HG02973 (cell line): ENCODE results near the gene C1orf87.
"Not testable (repeated sequence)": the region's sequence is repeated elsewhere in the genome, so short reads cannot be mapped to it uniquely, and the experiment has no call there.

ENCODE experiments used
- ATAC-seq: cut with Tn5 transposase; IDR thresholded peaks from one replicate; pipeline ENCODE4 v1.9.1; 2021; ENCODE audit warnings: moderate library complexity; ENCODE audit not compliant: unreplicated experiment

C1orf87 gene

DNA sequence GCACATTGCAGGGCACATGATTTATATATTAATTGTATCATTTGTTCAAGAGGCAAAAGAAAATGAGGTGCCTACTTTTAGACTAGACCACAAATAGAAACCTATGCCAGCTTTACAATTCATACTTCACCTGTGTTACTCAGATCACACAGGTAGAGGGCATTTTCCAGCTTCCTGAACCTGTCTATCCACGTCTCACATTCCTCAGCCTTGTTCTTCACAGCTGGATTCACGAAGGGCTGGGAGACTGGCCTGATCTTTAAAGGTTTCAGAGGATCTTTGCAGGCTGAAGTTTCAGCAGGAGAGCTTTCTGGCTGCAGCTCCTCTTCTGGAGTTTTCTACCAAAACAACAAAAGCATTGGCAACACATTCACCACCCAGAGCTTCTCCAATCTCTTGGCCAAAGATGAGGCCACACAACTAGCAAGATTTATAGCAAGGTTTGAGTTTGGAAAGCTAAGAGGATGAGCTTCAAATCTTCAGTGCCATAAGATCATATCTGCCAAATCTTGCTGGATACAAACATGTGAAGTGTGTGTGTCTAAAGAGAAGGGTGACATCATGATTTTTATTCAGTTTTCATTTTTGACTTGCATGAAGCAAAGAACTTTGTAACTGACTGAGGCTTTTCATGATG is 76.0 kb downstream of the C1orf87 start:
- ATAC-seq = no peak

DNA sequence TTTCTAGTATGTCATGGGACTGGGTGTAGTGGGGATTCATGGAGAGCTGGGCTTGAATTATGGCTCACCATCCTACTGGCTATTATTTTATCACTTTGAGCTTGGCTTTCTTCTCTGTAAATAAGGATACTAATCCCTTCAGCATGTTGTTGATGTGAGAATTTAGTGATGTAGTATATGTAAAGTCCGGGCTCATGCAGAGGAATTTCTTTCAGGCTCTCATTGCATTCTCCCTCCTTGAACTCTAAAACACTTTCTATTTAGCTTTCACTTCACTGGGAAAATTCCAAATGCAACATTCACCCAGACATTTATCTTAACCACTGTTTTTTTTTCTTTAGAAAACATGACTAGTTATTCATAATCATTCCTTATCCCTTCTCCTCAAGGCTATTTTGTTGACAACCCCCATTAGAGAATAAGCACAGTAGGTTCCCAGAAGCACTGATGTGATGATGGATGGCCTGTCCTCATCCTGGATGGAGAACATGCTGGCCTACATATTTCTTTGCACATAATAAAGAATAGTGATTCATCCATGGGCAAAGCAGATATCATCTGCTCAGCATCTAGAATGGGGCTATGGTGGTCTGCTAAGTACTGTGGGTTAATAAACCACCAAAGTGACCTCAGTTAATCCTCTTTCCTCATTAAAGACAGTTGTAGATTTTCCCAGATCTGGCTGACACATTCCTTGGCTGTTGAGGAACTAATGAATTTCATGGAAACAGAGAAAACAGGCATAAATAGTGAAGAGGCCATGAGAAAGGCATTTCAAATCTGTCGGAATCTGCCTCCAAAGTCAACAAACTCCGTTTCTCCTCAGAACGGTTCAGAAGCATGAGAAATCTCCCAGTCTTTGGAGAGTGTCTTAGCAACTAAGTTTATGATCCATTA is 79.0 kb downstream of the C1orf87 start:
- ATAC-seq = no peak

GRCh38 chr1:59992040-59992820 is 81.3 kb downstream of the C1orf87 start:
- ATAC-seq = no peak

DNA sequence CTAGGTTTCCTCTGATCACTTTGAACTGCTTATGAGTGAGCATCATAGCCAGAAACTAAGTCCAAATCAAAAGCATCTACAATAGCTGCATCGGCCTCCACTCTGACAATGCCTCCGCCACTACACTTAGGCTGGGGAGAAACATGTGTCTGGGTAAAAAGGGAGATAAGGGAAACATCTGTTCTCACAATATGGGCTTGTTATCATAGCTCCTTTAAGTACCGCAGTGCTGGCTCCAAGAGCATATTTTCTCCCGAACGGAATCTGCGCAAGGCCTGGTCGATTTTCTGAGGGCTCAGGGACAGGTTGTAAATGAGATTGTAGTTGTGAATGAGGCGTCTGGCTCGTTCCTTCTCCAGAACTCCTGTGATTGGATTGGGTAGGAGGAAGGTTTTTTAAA is 83.1 kb downstream of the C1orf87 start:
- ATAC-seq = no peak

DNA sequence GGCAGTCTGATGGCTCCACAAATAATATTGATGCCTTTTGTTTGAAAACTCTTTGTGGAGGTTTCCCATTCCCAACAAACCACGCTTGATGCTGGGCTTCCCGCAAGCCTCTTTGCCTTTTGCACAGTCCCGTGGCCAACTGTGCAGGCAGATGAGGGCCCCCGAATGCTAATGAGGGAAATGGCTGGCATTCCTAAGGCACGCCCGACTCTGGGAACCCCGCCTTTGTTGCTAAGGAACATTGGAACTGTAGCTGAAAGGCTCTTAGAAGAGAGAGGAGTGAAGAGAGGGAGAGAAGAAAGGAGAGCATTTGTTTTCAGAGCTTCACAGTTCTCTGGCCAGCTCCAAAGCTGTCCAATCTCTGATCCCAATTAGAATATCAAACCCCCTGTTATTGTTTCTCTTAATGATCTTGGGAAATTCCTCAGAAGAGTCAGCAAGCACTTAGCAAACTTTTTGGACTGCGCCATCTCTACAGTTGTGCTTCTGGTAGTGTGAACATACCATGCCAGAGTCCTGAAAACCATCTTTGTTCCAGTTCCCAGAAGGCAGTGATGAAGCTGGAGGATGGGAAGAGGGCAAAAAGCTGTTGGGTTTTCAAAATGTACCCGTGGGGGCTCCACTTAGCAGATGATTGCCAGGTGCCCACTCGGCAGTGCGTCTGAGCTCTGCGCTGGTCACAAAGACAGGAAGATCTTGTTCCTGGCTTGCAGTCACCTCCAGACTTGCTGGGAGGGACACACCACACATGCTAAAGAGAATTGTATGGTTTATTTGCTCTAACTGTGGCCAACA is 86.9 kb downstream of the C1orf87 start:
- ATAC-seq = no peak

GRCh38 chr1:59985911-59986515 is 87.6 kb downstream of the C1orf87 start:
- no peak for ATAC-seq

DNA sequence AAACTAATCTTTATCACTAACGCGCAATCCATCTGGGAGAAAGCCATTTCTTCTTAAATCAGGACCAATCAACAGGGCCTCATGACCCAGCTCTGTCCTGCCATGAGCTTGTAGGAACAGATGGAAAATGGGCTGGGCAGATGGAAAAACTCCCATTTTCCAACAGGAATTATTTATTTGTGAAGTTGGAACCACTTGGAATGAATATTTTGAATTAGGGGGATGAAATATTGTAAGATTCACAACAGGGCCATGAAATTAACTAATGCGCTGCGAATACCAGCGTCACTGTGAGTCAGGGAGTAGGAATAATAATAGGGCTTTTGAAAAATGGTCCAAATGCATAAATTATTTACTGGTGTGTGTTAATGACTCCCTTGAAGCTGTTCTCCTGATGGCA is 93.9 kb downstream of the C1orf87 start:
- no peak for ATAC-seq

DNA sequence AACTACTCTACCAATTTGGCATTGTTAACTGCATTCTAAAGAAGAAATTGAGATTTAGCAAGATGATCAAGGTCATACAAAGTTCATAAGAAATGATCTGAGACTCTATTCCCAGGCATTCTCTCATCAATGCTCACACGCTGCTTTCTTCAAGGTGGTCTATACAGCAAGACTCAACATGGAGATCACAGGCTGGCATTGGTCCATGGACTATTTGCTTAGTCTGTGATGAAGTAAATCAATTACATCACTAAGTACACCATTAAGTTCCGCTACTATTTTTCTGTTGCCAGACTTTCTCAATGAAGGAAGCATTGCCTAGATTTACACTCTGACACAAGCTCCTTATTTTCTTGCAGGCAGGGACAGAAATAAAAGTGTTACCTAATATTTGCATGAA is 95.1 kb downstream of the C1orf87 start:
- no peak for ATAC-seq

GRCh38 chr1:59978026-59978425 is 95.5 kb downstream of the C1orf87 start:
- no peak for ATAC-seq

- no peak for ATAC-seq
Measured at GRCh38 chr1:59977075-59977410, 96.5 kb downstream of the C1orf87 start.

GRCh38 chr1:59976194-59977074 is 97.1 kb downstream of the C1orf87 start:
- ATAC-seq = peak; percentile 71

GRCh38 chr1:59973719-59974118 is 99.9 kb downstream of the C1orf87 start:
- no peak for ATAC-seq

DNA sequence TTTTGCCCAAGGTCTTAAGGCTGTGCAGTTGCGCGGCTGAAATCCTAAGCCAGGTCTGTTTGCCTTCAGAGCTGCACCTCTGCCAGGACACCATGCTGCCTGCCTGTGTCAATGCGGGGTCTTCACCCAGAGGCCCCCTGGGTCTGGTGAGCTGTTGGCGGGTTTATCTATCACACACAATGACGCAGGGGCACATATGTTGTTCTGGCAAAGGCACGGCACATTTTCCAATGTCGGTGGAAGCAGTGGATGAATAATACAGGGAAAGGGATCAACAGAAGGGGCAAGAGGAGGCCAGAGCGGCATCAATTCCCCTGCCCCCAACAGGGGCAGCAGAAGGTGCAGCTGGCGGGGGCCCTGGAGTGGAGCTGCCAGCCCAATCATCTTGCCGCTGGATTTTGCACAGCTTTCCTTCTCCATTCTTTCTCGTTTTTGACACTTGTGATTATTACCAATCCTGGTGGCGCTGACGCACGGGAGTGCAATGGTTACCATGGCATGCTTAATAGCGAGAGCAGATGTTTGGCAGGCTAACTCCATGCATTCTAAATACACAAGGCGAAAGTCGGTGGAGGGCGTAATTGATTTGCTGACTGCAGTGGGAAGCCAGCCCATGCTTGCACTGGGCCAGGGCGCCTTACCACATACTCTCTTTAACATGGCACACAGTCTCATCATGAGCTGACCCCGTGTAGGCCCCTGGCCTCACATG is 101.2 kb downstream of the C1orf87 start:
- no peak for ATAC-seq

DNA sequence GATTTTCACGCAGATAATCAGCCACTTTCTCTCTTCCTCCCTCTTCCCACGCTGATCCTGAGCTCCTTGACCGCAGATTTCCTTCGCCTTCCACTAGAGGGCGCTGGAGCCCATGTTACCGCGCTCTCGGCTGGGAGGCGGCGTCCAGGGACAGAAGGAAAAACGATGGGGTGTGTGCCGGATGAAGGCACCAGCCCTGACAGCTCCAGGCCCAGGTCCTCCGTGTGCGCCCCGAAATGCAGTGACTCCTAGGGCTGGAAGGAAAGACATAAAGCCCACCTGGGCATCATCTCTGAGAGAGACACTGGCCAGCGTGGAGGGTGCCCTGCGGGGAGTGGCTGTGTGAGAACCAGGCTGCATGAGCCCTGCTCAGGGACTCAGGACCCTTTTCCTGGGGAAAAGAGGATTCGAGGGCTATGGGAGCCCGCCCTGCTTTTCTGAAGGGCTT is 102.1 kb downstream of the C1orf87 start:
- ATAC-seq = peak; percentile 71

GRCh38 chr1:59969542-59970175 is 103.9 kb downstream of the C1orf87 start:
- ATAC-seq = not testable (repeated sequence)

GRCh38 chr1:59968746-59969145 is 104.8 kb downstream of the C1orf87 start:
- not testable (repeated sequence) for ATAC-seq

DNA sequence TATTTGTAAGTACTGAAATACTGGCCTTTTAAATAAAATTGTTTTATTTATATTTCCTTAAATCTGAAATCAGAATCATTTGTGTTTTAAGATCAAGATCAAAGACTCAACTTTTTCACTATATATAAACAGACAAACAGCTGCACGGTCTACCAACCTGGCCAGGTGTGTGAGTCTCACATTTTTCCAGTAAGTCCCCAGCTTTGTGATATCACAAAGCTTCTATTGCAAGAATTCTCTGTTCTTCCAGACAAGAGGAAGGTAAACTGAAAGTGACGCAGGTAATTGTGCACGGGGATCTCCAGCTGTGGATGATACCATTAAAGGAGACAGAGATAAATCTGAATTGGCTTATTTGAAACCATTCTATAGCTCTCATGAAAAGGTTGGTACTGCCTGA is 105.8 kb downstream of the C1orf87 start:
- no peak for ATAC-seq

DNA sequence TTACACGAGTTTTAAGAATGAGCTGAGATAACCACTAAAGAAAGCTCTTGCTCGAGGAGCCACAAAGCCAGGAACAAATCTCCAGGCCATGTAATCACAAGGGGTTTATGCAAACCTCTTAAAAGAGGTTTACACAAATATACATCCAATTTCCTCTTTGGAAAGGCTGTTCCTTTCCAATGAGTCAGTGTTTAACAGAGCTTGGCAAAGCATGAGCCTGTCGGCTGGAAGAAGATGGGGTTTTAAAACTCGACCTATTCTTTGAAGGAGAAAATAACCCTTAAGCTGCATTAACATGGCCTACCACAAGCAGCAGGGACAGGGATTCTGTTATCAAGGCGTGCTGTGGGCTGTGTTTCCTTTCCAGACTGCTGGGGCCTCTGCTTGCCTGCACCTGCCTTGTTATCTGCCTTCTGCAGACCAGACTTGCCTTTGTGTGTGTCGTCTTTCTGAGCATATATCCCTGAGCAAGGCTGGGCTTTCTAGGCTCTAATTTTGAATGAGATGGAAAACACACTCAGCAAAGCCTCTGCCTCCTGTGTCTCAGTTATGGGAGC is 106.4 kb downstream of the C1orf87 start:
- no peak for ATAC-seq
